ENCODE results near the gene PPP4R2. TPM values are rescaled to one million over a fixed set of nuclear protein-coding genes. Genes with fewer than 3 reads are reported as not detected.

PPP4R2 gene
- total and polyA plus RNA-seq, 9 of the 15 experiments (the other 6 are each of a cell fraction or from before 2014, with no cell fraction given) = 11.0 to 49.6 (median 31.6) TPM

DNA sequence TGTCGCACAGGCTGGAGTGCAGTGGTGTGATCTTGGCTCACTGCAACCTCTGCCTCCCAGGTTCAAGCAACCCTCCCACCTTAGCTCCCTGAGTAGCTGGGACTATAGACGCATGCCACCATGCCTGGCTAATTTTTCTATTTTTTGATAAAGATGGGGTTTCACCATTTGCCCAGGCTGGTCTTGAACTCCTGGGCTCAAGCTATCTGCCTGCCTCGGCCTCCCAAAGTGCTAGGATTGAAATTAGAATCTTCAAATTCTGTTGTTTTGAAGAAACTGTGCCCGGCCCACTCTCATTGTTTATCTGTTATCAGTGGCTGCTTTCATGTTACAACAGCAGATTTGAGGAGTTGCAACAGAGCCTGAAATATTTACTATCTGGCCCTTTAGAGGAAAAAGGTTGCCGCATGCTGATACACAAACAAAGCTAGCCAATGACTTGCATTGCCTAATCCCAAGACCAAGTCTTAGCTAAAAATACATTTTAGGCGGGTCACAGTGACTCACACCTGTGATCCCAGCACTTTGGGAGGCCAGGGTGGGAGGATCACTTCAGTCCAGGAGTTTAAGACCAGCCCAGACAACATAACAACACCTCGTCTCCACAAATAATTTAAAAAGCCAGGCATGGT lies 43.2 kb upstream of the PPP4R2 start (continued):
- TF ChIP-seq, protein P1, sequence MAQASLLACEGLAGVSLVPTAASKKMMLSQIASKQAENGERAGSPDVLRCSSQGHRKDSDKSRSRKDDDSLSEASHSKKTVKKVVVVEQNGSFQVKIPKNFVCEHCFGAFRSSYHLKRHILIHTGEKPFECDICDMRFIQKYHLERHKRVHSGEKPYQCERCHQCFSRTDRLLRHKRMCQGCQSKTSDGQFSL (CRISPR knock-in tag; IDR thresholded peaks at IDR 0.05) = no peak
- TF ChIP-seq, protein P1 (tag; IDR thresholded peaks at IDR 0.05) = no peak
- TF ChIP-seq HDAC8 (tag; IDR thresholded peaks at IDR 0.05) = no peak
- no peak for TF ChIP-seq HEY1 (CRISPR knock-in tag; IDR thresholded peaks at IDR 0.05; ENCODE audit: borderline replicate concordance)
- TF ChIP-seq KDM1A (IDR thresholded peaks at IDR 0.05) = peak; percentile 22 to 35; a peak in 2 of 4 replicates
- TF ChIP-seq ZNF133 (CRISPR knock-in tag; IDR thresholded peaks at IDR 0.05) = no peak
- no peak for TF ChIP-seq ZFP36 (IDR thresholded peaks at IDR 0.05; ENCODE audit: low read depth, low read length, partially characterized antibody)
- TF ChIP-seq MAFG (tag; conservative IDR thresholded peaks at IDR 0.05) = peak; percentile 53
- TF ChIP-seq ZBTB8A (IDR thresholded peaks at IDR 0.05; ENCODE audit: partially characterized antibody) = no peak
- TF ChIP-seq, protein P2, sequence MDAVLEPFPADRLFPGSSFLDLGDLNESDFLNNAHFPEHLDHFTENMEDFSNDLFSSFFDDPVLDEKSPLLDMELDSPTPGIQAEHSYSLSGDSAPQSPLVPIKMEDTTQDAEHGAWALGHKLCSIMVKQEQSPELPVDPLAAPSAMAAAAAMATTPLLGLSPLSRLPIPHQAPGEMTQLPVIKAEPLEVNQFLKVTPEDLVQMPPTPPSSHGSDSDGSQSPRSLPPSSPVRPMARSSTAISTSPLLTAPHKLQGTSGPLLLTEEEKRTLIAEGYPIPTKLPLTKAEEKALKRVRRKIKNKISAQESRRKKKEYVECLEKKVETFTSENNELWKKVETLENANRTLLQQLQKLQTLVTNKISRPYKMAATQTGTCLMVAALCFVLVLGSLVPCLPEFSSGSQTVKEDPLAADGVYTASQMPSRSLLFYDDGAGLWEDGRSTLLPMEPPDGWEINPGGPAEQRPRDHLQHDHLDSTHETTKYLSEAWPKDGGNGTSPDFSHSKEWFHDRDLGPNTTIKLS (IDR thresholded peaks at IDR 0.05; ENCODE audit: borderline replicate concordance, low read depth) = no peak
- peak; percentile 30; the same call in 1 of the 2 replicates for TF ChIP-seq ATF7 (IDR thresholded peaks at IDR 0.05)
- TF ChIP-seq HNRNPH1 (optimal IDR thresholded peaks at IDR 0.05; ENCODE audit: low read depth, low read length) = no peak
- 0 out of 2 replicates have a peak, but pooled peaks have one; percentile 64 for TF ChIP-seq FOXJ2 (tag; IDR thresholded peaks at IDR 0.05)
- peak; percentile 38; the same call in 1 of the 2 replicates for TF ChIP-seq SMARCC2 (IDR thresholded peaks at IDR 0.05; ENCODE audit: low read depth)
- no peak for TF ChIP-seq NCOA1 (IDR thresholded peaks at IDR 0.05; ENCODE audit: low read depth)
- no peak for TF ChIP-seq ZNF354B (CRISPR knock-in tag; IDR thresholded peaks at IDR 0.05)
- TF ChIP-seq ZNF57 (CRISPR knock-in tag; IDR thresholded peaks at IDR 0.05) = no peak
- no peak for TF ChIP-seq ZNF140 (CRISPR knock-in tag; IDR thresholded peaks at IDR 0.05)
- peak; percentile 15; the same call in 1 of the 2 replicates for TF ChIP-seq JUN (IDR thresholded peaks at IDR 0.05; ENCODE audit: borderline replicate concordance, low read depth, low read length)
- TF ChIP-seq JUN (CRISPR knock-in tag; IDR thresholded peaks at IDR 0.05; ENCODE audit: borderline replicate concordance) = no peak
- 0 out of 2 replicates have a peak, but pooled peaks have one; percentile 13 for TF ChIP-seq L3MBTL2 (IDR thresholded peaks at IDR 0.05)
- TF ChIP-seq ZNF431 (CRISPR knock-in tag; IDR thresholded peaks at IDR 0.05) = no peak
- TF ChIP-seq RBM14 (IDR thresholded peaks at IDR 0.05; ENCODE audit: borderline replicate concordance, insufficient read depth, low read depth, low read length) = no peak
- TF ChIP-seq, protein P3, sequence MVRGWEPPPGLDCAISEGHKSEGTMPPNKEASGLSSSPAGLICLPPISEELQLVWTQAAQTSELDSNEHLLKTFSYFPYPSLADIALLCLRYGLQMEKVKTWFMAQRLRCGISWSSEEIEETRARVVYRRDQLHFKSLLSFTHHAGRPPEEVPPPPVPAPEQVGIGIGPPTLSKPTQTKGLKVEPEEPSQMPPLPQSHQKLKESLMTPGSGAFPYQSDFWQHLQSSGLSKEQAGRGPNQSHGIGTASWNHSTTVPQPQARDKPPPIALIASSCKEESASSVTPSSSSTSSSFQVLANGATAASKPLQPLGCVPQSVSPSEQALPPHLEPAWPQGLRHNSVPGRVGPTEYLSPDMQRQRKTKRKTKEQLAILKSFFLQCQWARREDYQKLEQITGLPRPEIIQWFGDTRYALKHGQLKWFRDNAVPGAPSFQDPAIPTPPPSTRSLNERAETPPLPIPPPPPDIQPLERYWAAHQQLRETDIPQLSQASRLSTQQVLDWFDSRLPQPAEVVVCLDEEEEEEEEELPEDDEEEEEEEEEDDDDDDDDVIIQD (CRISPR knock-in tag; IDR thresholded peaks at IDR 0.05) = no peak
- peak; percentile 53; the same call in 1 of the 2 replicates for TF ChIP-seq NFE2 (IDR thresholded peaks at IDR 0.05; ENCODE audit: low read depth)
- TF ChIP-seq RBM17 (IDR thresholded peaks at IDR 0.05; ENCODE audit: borderline replicate concordance, low read depth, low read length) = no peak
